Islet of Langerhans (tissue), 1 donor: Measurements from ENCODE around the gene SYT5.
"Not testable (repeated sequence)": the region's sequence is repeated elsewhere in the genome, so short reads cannot be mapped to it uniquely, and the experiment has no call there.

Experiments used
- FAIRE-seq: peaks from one replicate; lab custom pipeline; 2011; peaks lifted over from hg19 to GRCh38; lab: Jason Lieb, UNC

The SYT5 gene

DNA sequence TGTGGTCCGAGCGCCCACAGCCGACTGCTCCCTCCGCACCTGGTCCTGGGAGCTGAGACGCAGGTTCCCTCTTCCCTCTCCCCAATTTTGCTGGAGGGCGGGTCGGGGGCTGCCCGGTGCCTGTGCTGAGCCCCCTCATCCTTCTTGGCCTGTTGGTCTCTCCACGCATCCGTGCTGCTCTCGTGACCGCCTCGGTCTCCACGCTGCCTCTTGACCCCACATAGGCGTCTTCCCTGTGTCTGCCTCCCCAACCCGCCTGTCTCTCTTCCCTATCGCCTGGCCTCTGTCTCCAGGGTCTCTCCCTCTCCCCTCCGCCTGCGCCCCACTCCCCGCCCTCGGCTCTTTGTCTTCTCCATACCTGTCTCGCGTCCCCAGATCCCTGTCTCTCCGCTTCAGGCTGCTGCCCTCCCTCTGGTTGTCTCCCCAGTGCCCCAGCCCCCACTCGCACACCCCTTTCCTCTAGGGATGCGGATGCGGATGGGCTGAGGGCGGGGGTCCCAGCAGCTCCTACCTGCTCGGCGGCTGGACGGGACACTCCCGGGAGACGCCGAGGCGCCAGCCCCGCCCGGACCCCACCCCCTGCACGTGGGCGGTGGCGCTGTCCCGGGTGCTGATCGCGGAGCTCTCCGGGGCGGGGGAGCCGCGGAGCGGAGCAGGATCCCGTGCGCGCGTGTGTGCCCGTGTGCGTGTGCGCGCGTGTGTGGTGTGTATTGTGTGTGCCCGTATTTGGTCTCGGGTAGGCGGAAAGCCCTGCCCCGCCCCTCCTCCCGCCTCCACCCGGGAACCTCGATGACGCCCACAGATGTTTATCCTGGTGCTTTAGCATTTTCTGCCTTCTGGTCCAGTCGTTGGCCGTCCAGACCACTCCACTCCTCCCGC, at the start of gene SYT5:
SYT5 (minus strand) TSS at position 684 of the 879 bp plus-strand sequence. CDS start 1,248 bp downstream, outside the sequence.
- no peak for FAIRE-seq

DNA sequence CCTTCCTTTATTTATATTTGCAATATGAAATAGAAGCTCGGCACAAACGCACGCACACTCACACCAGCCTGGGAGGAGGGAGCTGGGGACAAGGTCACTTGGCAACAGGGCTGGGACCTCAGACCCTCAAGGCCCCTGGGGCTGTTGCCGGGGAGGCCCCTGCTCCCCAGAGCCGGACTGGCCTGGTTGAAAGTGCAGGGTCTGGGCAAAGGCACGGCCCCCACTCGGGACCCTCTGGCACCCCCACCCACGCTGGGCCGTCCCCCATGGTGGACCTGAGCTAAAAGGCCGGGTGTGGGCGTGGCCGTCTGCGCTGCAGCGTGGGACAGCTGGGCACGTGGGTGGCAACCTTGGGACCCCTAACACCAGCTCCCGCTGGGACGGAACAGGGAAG, 49.7 kb upstream of the SYT5 start:
- no peak for FAIRE-seq

DNA sequence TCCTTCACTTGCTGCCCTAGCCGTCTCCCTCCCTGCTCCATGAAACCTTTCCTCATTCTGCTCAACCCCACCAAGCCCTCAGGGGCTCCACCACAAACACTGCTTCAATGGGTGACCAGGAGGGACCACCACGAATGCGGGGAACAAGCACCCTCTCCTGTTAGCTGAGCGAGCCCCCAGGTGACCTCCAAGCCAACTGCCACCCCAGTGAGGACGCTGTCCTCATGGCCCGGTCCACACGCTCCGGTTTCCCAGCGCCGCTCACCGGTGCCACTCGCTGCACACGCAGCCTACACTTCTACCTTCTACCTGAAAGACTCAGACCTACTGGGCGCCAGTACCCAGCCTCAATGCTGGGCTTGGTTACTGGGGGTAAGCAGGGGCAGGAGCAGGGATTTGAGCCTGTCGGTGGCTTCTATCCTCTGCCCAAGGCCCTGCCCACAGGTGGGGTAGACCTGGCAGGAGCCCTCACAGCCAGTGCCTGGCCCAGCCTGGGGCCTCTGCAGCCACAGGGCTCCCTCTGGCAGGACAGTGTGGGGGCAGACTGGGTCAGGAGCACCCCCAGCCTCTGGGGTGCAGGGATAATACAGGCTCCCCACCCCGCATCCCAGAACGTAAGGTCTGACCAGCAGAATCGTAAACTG, 49.2 kb upstream of the SYT5 start:
- FAIRE-seq: no peak

DNA sequence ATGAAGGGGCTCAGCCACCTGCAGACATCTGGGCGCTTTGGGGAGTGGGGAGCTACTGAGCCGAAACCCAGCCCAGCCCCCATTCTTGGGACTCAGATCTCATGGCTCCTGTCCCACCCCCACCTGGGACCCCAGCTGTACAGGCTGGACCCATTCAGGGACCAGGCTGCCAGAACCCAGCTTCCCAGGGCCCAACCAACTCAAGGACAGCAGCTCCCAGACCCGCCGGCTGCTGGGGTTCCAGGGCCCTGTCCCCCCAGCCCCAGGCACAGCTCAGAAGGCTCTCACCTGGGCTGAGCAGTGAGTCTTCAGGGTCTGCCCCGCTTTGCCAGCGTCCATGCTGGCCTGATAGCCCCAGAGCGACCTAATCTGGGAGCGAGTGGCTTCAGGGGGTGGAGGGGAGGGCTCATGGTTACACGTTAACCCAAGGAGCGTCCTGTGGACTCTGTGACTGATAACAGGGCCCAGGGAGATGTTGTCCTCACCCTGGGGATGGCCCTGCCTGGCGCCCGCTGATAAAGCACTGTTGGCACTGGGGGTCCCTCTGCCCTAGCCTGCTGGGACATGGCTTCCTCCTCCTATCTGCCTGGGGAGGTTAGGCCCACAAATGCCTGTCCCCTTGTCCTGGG, 48.4 kb upstream of the SYT5 start, which contains the start of gene TMEM86B:
TMEM86B (minus strand) TSS at position 361 of the 629 bp plus-strand sequence; CDS start at position 339, 22 bp downstream.
- FAIRE-seq: no peak

DNA sequence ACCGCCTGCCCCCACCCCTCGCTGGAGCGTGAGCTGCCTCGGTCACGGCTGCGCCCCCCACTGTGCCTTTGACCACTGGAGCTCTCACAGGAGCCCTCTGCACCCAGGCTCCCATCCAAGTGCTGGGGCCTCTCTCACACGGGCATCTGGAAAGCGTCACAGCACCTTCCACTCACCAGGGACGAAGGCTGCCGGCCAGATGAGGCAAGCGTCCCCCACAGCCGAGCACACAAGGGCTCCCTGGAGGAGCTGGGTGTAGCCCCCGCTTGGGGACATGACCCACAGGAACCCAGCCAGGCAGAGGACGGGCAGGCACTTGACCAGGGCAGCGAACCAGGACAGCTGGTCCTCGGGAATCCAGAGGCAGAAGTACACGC, 47.9 kb upstream of the SYT5 start:
- no peak for FAIRE-seq

DNA sequence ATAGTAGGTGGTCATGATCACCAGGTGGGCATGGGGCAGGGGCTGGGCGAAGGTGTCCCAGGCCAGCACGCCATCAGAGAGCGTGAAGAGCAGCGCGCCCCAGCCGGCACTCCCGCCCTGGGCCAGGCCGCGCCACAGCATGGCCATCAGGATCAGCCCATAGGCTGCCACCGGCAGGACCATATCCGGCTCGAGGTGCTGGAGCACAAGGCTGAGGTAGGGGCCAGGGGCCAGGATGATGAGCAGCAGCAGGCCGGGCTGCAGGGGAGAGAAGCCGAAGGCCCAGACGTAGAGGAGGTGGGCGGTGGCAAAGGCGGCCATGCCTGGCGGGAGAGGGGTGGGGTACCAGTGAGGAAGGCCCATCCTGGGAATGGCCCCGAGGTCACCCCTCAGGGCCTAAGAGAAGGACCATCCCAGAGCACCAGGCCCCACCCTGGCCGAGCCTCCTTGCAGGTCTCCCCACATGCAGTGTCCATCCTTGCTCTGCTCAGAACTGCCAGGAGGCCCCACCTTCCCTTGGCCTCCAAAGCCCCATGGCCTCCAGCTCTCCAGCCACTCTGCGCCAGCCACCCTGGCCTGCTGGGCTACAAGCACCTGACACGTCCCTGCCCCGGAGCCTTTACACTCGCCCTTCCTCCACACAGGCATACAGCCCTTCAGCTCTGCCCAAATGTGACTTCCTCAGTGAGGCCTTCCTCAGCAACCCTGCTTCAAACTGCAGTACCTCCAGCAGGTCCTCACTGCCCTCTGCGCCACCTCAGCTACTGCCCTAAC, 47.3 kb upstream of the SYT5 start:
- FAIRE-seq: no peak

DNA sequence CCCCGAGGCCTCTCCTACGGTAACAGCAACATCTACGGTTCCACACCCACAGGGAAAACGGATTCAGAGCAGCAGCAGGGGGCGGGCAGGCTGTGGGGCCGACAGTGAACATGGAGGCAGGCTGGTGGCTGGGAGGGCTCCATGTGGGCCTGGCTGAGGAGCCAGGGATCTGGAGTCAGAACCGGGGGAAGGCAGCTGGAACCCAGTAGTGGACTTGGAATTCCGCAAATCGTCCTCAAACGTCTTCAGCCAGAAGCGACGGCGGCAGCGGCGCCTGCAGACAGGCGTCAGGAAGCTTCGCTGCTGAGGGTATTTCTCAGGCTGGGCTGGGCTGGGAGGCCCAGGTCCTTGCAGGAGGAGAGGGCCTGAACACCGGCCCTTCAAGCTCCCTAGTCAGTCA, 46.7 kb upstream of the SYT5 start:
- no peak for FAIRE-seq

DNA sequence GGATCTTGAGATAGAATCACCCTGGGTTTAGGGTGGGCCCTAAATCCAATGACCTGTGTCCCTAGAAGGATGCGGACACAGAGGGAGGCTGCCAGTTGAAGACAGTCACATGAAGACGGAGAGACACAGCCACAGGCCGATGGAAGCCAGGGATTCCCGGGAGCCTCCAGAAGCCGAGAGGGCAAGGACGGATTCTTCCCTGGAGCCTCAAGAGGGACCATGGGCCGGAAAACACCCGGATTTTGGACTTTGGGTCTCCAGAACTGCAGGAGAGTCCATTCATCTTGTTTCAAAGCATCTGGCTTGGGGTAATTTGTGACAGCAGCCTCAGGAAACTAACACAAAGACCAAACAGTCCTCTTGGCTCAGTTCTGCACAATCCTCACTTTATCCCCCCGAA, 46.2 kb upstream of the SYT5 start:
- FAIRE-seq: no peak

DNA sequence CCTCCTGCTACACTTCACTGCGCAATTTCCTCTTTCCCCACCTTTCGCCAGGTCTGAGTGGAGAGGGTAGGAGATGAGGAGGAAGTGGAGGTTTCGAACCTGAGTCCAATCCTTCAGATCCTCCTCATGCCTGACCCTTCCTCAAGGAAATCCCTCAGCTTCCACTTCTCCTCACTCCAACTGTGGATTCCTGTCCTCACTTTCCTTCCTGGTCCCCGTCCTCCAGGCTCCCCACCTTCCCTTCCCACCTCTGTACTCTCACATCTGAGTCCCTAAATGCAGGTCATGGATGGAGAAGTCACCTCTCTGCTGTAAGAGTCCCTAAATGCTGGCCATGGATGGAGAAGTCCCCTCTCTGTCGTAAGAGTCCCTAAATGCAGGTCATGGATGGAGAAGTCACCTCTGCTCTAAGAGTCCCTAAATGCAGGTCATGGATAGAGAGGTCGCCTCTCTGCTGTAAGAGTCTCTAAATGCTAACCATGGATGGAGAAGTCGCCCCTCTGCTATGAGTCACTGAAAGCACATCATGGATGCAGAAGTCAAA, 45.4 kb upstream of the SYT5 start:
- FAIRE-seq: no peak

DNA sequence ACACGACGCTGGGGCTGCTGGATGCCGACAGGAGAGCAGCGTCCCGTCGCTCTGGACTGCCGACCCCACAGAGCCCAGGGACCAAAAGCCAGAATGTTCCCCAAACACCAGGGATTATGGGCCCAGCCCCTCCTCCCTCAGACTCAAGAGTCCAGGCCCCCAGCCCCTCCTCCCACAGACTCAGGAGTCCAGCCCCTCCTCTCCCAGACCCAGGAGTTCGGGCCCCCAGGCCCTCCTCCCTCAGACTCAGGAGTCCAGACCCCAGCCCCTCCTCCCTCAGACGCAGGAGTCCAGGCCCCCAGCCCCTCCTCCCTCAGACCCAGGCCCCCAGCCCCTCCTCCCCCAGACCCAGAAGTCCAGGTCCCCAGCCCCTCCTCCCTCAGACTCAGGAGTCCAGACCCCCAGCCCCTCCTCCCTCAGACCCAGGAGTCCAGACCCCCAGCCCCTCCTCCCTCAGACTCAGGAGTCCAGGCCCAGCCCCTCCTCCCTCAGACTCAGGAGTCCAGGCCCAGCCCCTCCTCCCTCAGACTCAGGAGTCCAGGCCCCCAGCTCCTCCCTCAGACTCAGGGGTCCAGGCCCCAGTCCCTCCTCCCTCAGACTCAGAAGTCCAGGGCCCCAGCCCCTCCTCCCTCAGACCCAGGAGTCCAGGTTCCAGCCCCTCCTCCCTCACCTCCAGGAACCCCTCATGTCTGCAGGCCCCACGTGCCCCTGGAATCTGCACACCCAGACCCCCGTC, 44.8 kb upstream of the SYT5 start:
- FAIRE-seq: not testable (repeated sequence)

DNA sequence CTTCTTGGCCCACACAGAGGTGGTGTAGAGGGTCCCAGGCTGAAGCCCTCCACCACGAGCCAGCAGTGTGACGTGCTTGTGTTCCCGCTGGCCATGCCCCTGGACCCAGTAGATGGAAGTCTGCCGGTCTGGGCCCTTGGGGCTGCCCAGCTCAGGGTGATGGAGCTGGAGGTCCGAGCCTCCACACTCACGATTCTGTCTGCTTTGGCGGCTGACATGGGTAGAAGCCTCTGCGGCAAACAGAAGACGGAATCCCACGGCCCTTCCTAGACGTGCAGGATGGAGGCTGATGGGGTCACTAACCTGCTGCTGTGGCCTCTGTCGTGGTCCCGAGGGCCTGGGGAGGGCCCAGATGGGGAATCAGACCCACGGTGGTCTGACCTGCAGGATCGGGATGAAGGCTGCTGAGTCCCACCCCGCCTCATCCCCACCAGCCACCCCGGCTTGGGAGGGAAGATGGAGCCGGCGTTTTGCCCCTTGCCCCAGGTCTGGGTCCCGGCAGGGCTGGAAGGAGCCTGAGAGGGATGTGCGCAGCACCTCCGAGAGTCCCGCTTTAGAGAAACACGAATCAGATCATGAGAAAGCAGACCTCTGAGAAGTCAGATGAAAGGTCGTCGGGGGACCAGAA, 44.1 kb upstream of the SYT5 start:
- no peak for FAIRE-seq

DNA sequence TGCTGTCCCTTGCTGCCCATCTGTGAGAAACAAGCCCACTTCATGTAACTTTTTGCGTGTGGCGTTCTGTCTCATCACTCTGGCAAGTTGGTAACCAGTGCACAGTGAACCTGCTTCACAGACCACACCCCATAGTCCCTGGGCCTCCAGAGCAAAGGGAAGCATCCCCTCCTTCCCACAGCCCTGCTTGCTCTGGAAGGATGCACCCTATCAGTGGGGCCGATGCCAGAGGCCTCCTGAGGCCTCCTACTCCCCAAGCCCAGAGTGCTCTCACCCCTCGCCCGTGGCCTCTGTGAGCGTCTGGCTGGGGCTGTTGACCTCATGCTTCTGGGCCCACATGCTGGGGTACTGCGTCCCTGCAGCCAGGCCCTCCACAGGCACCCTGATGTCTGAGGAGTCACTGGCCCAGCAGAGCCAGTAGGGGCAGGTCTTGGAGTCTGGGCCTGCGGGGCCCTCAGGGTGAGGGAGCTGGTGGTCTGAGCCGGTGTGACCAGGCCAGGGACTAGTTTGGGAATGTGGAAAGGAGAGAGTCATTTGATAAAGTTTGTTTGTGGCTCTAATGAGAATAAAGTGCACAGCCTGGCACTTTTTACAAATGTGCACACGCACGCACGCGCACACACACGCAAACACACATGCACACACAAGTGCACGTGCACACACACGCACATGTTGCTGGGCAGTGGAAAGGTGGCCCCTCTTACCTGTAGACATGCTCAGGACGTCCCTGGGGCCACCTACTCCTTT, 43.4 kb upstream of the SYT5 start:
- FAIRE-seq: no peak

DNA sequence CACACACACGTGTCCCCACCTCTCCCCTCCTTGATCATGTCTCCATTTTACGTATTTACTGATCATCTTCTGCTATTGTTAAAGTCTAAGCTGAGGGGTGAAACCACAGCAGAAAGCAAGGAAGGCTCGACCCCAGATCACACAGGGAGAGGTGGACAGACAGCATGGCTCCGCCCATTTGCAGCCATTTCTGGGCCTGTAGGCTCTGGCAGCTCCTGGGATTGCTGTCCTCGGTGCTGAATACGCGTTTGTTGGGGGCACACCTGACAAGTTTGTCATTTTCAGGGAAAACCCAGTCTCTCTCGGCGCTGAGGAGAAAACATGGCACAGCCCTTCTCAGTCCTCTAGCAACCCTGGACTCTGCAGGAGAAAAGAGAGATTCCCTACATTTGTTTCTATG, 40.4 kb upstream of the SYT5 start:
- FAIRE-seq: no peak

DNA sequence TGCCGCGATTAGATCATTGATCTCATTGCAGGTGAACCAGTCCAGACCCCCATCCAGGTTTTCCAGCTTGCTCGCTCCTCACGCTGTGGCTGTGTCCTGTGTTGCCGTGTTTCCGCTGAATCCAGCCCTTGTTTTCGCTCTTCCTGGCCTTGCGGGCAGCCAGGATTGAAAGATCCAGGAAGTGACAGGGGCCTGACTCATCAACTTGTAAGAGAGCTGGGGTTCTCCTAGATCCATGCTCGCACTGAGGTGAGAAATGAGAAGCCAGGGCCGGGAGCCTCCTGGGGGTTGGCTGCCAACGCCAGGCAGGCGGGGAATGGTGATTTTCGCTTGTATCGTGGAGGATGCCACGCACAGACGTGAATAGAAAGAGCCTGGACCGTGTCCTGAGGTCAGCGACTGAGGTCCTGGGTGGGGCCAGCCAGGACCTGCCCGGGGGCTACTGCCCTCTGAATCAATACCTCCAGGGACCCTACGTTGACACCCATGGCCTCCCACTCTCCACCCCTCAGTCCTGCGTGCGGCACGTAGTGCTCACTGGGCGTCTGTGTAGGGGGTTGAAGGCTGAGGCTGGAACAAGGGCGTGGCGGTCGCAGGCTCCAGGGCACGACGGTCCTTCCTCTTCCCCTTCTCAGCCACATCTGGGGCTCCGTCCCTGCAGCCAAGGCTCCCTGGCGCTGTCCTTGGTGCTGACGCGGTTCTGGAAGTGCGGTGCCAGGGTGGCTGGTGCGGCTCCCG, 36.5 kb upstream of the SYT5 start:
- FAIRE-seq: peak; percentile 88

DNA sequence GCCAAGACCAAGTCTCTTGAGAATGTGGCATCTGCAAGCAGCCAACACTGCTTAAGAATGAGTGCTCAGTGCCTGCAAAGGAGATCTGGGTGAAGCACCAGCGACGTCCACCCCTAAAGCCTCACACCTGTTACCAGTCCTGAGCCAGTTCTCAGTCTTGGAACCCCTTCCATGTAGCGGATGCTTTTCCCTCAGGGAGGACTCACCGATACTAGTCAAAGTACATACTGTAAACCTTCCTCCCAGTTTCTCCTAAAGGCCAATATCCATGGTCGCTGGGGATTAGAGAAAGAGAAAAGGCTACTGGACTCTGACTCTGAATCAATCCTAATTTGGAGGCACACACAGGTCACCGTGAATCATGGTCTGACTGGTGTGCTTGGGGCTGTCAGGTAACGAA, 33.5 kb upstream of the SYT5 start:
- FAIRE-seq: no peak

DNA sequence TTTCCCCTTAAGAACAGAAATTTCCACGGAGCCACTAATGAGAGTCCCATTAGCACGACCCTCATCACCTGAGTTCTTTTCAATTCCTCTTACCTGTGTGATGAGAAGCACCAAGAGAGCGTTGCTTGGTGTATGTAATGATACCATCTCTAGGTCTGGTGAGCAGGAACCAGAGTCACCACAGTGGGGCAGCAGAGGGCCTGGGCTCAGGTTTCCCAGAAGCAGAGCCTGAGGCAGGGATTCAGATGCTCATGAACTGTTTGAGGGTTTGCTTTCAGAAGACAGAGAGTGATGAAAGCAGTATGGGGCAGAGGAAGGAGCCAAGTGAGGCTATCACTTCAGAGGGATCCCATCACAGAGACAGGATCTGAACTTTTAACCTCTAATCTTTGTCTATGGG, 32.4 kb upstream of the SYT5 start:
- FAIRE-seq: no peak

DNA sequence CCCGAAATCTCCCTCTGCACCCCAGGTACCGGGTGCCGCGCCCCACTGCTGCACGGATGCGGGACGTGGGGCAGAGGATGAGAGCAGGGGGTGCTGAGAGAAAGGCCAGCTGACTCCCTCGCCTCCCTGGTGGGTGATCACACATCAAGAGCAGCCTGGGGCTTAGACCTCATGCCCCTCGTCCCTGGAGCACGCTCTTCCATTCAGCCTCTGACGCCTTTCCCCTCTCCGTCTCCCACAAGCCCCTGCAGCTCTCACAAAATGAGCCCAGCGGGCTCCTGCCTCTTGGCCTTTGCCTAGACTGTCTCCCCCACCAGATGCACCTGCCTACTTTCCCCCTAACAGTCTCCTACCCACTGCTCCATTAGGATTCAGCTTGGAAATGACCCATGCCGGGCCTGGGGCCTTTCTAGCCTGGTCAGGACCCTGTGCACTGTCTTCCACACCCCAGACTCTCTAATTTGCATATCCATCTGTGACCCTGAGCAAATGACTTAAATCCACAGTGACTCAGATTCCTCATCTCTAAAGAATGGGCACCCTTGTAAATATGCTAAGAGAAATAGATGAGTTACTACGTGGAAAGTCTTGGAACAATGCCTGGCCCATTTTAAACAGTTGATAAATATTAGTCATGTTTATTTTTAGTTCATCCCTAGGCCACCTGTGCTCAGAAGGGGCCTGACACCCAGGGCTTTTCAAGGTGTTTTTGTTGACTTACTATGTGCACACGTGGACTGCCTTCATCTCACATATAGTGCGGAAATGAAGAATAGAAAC, 29.8 kb upstream of the SYT5 start:
- FAIRE-seq: peak; percentile 89

DNA sequence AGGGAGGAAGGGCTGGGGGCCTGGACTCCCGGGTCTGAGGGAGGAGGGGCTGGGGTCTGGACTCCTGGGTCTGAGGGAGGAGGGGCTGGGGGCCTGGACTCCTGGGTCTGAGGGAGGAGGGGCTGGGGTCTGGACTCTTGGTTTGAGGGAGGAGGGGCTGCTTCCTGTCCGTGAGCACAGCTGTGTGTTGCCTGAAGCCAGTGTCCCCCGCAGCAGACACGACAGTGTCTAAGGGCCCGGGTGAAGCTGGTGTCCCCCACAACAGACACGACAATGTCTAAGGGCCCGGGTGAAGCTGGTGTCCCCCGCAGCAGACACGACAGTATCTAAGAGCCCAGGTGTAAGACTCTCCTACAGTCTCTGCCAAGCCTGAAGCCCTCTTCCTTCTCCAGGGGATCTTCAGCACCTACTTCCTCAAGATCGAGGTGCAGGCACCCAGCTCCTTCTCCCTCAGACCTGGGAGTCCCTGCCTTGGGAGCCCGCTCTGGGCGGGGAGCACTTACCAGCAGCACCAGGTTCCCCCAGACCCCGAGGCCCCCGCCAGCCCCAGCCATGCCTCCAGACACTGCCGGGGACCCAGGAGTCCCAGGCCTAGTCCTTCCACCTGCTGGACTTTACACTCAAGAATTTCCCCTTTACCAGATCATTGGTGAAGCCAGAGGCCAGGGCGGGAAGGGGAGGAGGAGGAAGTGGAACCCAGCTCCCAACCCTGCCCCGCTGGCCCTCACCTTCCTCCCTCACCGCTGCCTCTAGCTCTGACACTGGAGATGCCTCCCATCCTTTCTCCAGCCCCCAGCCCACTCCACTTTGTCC, 29.0 kb upstream of the SYT5 start, which contains the start of gene PTPRH:
PTPRH (minus strand) TSS at position 622 of the 813 bp plus-strand sequence; CDS start at position 554, 68 bp downstream.
- FAIRE-seq: no peak
